Fibroblast of lung (primary cell): ENCODE results near the gene OLFM1. TPM values are rescaled to one million over a fixed set of nuclear protein-coding genes. Genes with fewer than 3 reads are reported as not detected.

Experiments used
- DNase-seq, 2 donors: peaks; one replicate each; pipeline versions ENCODE4 v3.0.0 to v3.0.0-alpha.2; 2010; ENCODE audit warnings: low read depth in 2 of 2
- H2AFZ ChIP-seq: 2 replicates; pipeline ENCODE4 v1.5.1; 2012; ENCODE audit warnings: low read length, control low read depth, inconsistent platforms
- H3K27ac ChIP-seq: 2 replicates; pipeline ENCODE4 v1.5.1; 2011; ENCODE audit warnings: low read length, control low read depth; ENCODE audit not compliant: insufficient read depth
- H3K27me3 ChIP-seq: 2 replicates; pipeline ENCODE4 v1.5.1; 2011; ENCODE audit warnings: mild to moderate bottlenecking, low read length; ENCODE audit not compliant: control insufficient read depth, insufficient read depth
- H3K36me3 ChIP-seq: 2 replicates; pipeline ENCODE4 v1.5.1; 2011; ENCODE audit warnings: low read length; ENCODE audit not compliant: control insufficient read depth, insufficient read depth
- H3K4me1 ChIP-seq: 2 replicates; pipeline ENCODE4 v1.5.1; 2011; ENCODE audit warnings: low read length; ENCODE audit not compliant: control insufficient read depth, insufficient read depth; ENCODE audit errors: extremely low read depth
- H3K4me2 ChIP-seq: 2 replicates; pipeline ENCODE4 v1.5.1; 2011; ENCODE audit warnings: low read length, control low read depth; ENCODE audit not compliant: insufficient read depth; ENCODE audit errors: extremely low read depth
- H3K4me3 ChIP-seq, 4 experiments: fragments of 200-600 bp in 1 of 4; sonication (generic) in 1 of 4; replicated peaks in 1 of 4; 2 replicates each; pipeline ENCODE4 v1.5.1; 2011 to 2016; ENCODE audit warnings: low read length in 4 of 4, low read depth in 3 of 4, mild to moderate bottlenecking in 3 of 4, control low read depth in 2 of 4, inconsistent platforms in 1 of 4, mixed read lengths in 1 of 4; ENCODE audit not compliant: insufficient read depth in 1 of 4; ENCODE audit errors: control extremely low read depth in 1 of 4
- H3K79me2 ChIP-seq: 2 replicates; pipeline ENCODE4 v1.5.1; 2012; ENCODE audit warnings: mild to moderate bottlenecking, low read length, inconsistent platforms; ENCODE audit not compliant: control insufficient read depth, insufficient read depth
- H3K9ac ChIP-seq: 2 replicates; pipeline ENCODE4 v1.5.1; 2011; ENCODE audit warnings: mild to moderate bottlenecking, low read length, control low read depth; ENCODE audit not compliant: insufficient read depth
- H3K9me3 ChIP-seq: 2 replicates; pipeline ENCODE4 v1.5.1; 2012; ENCODE audit warnings: low read depth, low read length; ENCODE audit not compliant: control insufficient read depth, insufficient read depth
- H4K20me1 ChIP-seq: 2 replicates; pipeline ENCODE4 v1.5.1; 2011; ENCODE audit warnings: low read length; ENCODE audit not compliant: control insufficient read depth, insufficient read depth; ENCODE audit errors: extremely low read depth
- EZH2 ChIP-seq: IDR thresholded peaks from 2 replicates; pipeline ENCODE4 v1.5.1; 2012; ENCODE audit warnings: low read length, control low read depth, mild to moderate bottlenecking; ENCODE audit errors: missing control alignments
- polyA plus RNA-seq, 2 donors: library from polyadenylated mRNA; depleted of rRNA in 1 of 2; stranded (reverse) in 1 of 2; unstranded in 1 of 2; fragments of >200 nt; gene quantifications; 2 replicates each; pipeline ENCODE4 v1.2.1, GENCODE V29; 2011 to 2012; ENCODE audit warnings: missing spikeins in 1 of 2
- total RNA-seq: library from RNA; depleted of rRNA; stranded (reverse); fragments of >200 nt; gene quantifications from 2 replicates; pipeline ENCODE4 v1.2.1, GENCODE V29; 2014
- TF ChIP-seq, protein P1 (sequence below), 2 donors: IDR thresholded peaks in 1 of 2; conservative IDR thresholded peaks in 1 of 2; 1 replicate in 1 of 2; 2 replicates in 1 of 2; pipeline ENCODE4 v1.5.1; 2011 to 2012; ENCODE audit warnings: low read length in 2 of 2, control low read depth in 1 of 2, inconsistent platforms in 1 of 2, low read depth in 1 of 2, mild to moderate bottlenecking in 1 of 2

The OLFM1 gene
- total and polyA plus RNA-seq, 2 donors (not counting 1 experiment from before 2014, with no cell fraction given): 2.0 to 7.6 TPM

DNA sequence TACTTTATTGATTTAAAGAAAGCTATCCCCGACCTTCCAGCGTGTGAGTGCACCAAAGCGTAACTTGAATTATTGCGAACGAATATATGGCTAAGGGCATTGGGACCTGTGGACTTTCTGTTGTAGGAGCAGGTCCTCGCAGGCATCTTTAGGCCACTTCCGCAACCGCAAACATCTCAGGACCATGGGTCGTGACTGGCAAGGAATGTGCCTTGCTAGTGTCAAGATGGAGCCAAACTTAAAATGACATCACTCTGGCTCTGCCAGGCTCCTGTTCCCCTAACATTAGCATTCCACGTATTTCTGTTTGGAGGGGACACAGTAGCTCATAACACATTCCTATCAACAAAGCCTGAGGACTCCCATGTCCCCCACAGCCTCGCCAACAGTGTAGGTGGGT is 44.1 kb upstream of the OLFM1 start:
- Histone ChIP-seq H3K27ac (no peak overlapping the region), H3K4me3 (no peak overlapping the region), H3K36me3 (no peaks in the 10 kb centered on the region), H3K27me3 (no peaks in the 10 kb centered on the region), H4K20me1 (no peaks in the 10 kb centered on the region), H3K4me1 (no peaks in the 10 kb centered on the region), H2AFZ (no peak overlapping the region), H3K79me2 (no peaks in the 10 kb centered on the region), H3K4me2 (no peak overlapping the region), H3K9me3 (no peaks in the 10 kb centered on the region), H3K9ac (no peak overlapping the region)
- TF ChIP-seq, protein P1, sequence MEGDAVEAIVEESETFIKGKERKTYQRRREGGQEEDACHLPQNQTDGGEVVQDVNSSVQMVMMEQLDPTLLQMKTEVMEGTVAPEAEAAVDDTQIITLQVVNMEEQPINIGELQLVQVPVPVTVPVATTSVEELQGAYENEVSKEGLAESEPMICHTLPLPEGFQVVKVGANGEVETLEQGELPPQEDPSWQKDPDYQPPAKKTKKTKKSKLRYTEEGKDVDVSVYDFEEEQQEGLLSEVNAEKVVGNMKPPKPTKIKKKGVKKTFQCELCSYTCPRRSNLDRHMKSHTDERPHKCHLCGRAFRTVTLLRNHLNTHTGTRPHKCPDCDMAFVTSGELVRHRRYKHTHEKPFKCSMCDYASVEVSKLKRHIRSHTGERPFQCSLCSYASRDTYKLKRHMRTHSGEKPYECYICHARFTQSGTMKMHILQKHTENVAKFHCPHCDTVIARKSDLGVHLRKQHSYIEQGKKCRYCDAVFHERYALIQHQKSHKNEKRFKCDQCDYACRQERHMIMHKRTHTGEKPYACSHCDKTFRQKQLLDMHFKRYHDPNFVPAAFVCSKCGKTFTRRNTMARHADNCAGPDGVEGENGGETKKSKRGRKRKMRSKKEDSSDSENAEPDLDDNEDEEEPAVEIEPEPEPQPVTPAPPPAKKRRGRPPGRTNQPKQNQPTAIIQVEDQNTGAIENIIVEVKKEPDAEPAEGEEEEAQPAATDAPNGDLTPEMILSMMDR (conservative IDR thresholded peaks at IDR 0.05 in 1 of 2, IDR thresholded peaks at IDR 0.05 in 1 of 2; ENCODE audit: low read depth in 1 of 2, low read length in 2 of 2): no peak
- no peak for TF ChIP-seq EZH2
- DNase-seq: no peak

DNA sequence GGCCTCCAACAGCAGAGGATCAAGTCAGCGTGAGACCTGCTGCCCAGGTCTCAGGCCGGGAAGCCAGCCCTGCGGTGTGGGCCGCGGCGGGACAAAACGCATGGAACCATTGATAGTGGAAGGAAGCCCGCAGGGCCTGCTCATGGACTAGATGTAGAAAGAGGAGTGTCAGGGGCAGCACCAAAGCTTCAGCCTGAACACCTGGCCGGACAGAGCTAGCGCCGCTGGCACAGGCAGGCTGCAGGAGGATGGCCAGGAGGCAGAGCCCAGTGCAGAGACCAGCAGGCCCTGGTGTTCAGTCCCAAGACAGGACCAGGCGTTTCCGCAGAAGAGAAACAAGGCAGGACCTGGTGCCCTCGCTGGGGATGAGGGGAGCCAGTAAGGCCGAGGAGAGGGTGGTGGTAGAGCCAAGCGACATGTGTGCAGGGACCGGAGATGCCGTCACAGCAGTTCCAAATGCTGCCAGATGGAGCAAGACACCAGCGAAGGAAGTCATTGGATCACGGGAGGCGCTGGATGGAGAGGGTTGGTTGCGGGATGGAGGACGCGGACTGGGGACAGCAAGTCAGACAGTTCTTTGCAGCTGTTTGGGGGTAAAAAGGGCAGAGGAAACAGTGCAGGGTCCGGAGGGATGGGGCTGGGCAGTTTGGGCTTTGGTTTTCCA is 42.1 kb upstream of the OLFM1 start:
- Histone ChIP-seq H3K4me2 (no peak overlapping the region), H2AFZ (no peak overlapping the region), H3K36me3 (no peaks in the 10 kb centered on the region), H3K4me1 (no peaks in the 10 kb centered on the region), H3K9me3 (no peaks in the 10 kb centered on the region), H4K20me1 (no peaks in the 10 kb centered on the region), H3K79me2 (no peaks in the 10 kb centered on the region), H3K27ac (no peak overlapping the region), H3K27me3 (no peaks in the 10 kb centered on the region), H3K4me3 (no peak overlapping the region), H3K9ac (no peak overlapping the region)
- no peak for TF ChIP-seq EZH2
- TF ChIP-seq, protein P1 (conservative IDR thresholded peaks at IDR 0.05 in 1 of 2, IDR thresholded peaks at IDR 0.05 in 1 of 2; ENCODE audit: low read depth in 1 of 2, low read length in 2 of 2): no peak
- no peak for DNase-seq

GRCh38 chr9:135045928-135046738 is 41.3 kb upstream of the OLFM1 start:
- Histone ChIP-seq H3K9ac (no peak overlapping the region), H4K20me1 (no peaks in the 10 kb centered on the region), H3K79me2 (no peaks in the 10 kb centered on the region), H3K9me3 (no peaks in the 10 kb centered on the region), H3K4me3 (no peak overlapping the region), H2AFZ (no peak overlapping the region), H3K4me2 (no peak overlapping the region), H3K27me3 (no peaks in the 10 kb centered on the region), H3K4me1 (no peaks in the 10 kb centered on the region), H3K36me3 (no peaks in the 10 kb centered on the region), H3K27ac (no peak overlapping the region)
- TF ChIP-seq, protein P1 (conservative IDR thresholded peaks at IDR 0.05 in 1 of 2, IDR thresholded peaks at IDR 0.05 in 1 of 2; ENCODE audit: low read depth in 1 of 2, low read length in 2 of 2): no peak
- no peak for TF ChIP-seq EZH2
- DNase-seq: no peak
